OCI-LY7 (cell line): Measurements from ENCODE around the gene CRY2. TPM values are rescaled to one million over a fixed set of nuclear protein-coding genes. Genes with fewer than 3 reads are reported as not detected.

Experiments
- BruUV-seq: library from RNA; stranded (reverse); fragments of 400-500 nt; replicated peaks from 2 replicates; lab custom pipeline; 2021; lab: Mats Ljungman, UMichigan
- CTCF ChIA-PET: fragments of 300-600 bp; sonication (Branson Sonifier 250); formaldehyde crosslinking; loops from one replicate; lab custom pipeline; 2022; ENCODE audit warnings: antibody characterized with exemption; ENCODE audit not compliant: unreplicated experiment; lab: Charles Lee
- POLR2A ChIA-PET: fragments of 300-600 bp; sonication (Branson Sonifier 250); formaldehyde crosslinking; loops from one replicate; lab custom pipeline; 2022; ENCODE audit warnings: antibody characterized with exemption; lab: Charles Lee
- DNase-seq: peaks from one replicate; pipeline ENCODE4 v3.0.0-alpha.2; 2015; ENCODE audit warnings: low spot score
- H2AFZ ChIP-seq: fragments of 200-600 bp; sonication (generic), shearing (Covaris generic); 2 replicates; pipeline ENCODE4 v1.6.1; 2014; ENCODE audit warnings: mild to moderate bottlenecking, antibody characterized with exemption, low read length, moderate library complexity
- H3K27ac ChIP-seq: fragments of 200-600 bp; sonication (generic); 2 replicates; pipeline ENCODE4 v1.5.1; 2014; ENCODE audit warnings: mixed run types, low read depth, mild to moderate bottlenecking, moderate library complexity, low read length, inconsistent platforms; ENCODE audit not compliant: poor library complexity, severe bottlenecking
- H3K36me3 ChIP-seq: fragments of 200-600 bp; sonication (generic); 2 replicates; pipeline ENCODE4 v1.6.1; 2014; ENCODE audit warnings: mild to moderate bottlenecking, antibody characterized with exemption, low read length, moderate library complexity, mixed read lengths; ENCODE audit not compliant: insufficient read depth
- H3K4me1 ChIP-seq: fragments of 200-600 bp; sonication (generic); 2 replicates; pipeline ENCODE4 v1.5.1; 2014; ENCODE audit warnings: mild to moderate bottlenecking, low read length; ENCODE audit not compliant: insufficient read depth, poor library complexity, severe bottlenecking
- H3K4me2 ChIP-seq: fragments of 200-600 bp; sonication (generic); 2 replicates; pipeline ENCODE4 v1.6.1; 2014; ENCODE audit warnings: mild to moderate bottlenecking, low read length
- H3K4me3 ChIP-seq: fragments of 200-600 bp; sonication (generic); 2 replicates; pipeline ENCODE4 v1.5.1; 2014; ENCODE audit warnings: mild to moderate bottlenecking, low read depth, low read length; ENCODE audit not compliant: poor library complexity, severe bottlenecking
- H3K79me2 ChIP-seq: fragments of 200-600 bp; sonication (generic); 2 replicates; pipeline ENCODE4 v1.6.1; 2016; ENCODE audit warnings: low read depth, mild to moderate bottlenecking, low read length, moderate library complexity, mixed read lengths; ENCODE audit not compliant: insufficient read depth
- H3K9me2 ChIP-seq: fragments of 200-600 bp; sonication (generic); 2 replicates; pipeline ENCODE4 v1.6.1; 2016; ENCODE audit warnings: mild to moderate bottlenecking, low read length, mixed read lengths; ENCODE audit not compliant: insufficient read depth
- H3K9me3 ChIP-seq: fragments of 200-600 bp; sonication (generic); 2 replicates; pipeline ENCODE4 v1.6.1; 2014; ENCODE audit warnings: mild to moderate bottlenecking, mixed run types, low read length, mixed read lengths
- H4K20me1 ChIP-seq: fragments of 200-600 bp; sonication (generic); 2 replicates; pipeline ENCODE4 v1.6.1; 2014; ENCODE audit warnings: mild to moderate bottlenecking, antibody characterized with exemption, low read length, moderate library complexity, mixed read lengths; ENCODE audit not compliant: insufficient read depth
- CTCF ChIP-seq: fragments of 200-600 bp; sonication (generic); conservative IDR thresholded peaks from 2 replicates; pipeline ENCODE4 v1.5.1; 2014; ENCODE audit warnings: mild to moderate bottlenecking, antibody characterized with exemption, low read length, moderate library complexity, mixed read lengths
- EZH2phosphoT487 ChIP-seq: fragments of 200-600 bp; sonication (generic); IDR thresholded peaks from 2 replicates; pipeline ENCODE4 v1.6.1; 2018; ENCODE audit warnings: low read depth, borderline replicate concordance, mild to moderate bottlenecking, mixed run types, antibody characterized with exemption, low read length, moderate library complexity, mixed read lengths
- intact Hi-C: fragments of 100-400 bp; cut with micrococcal nuclease; formaldehyde crosslinking; loops from one replicate; pipeline ENCODE4 v1.10.0; 2022; ENCODE audit not compliant: unreplicated experiment
- total RNA-seq, 2 experiments: library from RNA; depleted of rRNA in 1 of 2; stranded (reverse); fragments of >200 nt in 1 of 2; shearing (Covaris generic) in 1 of 2; gene quantifications; 2 replicates each; pipeline ENCODE4 v1.2.3, GENCODE V29; 2014 to 2022

The CRY2 gene
- total RNA-seq, 2 experiments from 2014 or later: 19.2 to 24.6 TPM

GRCh38 chr11:45811109-45811435, 36.2 kb upstream of the CRY2 start:
- POLR2A ChIA-PET: no interaction called here
- intact Hi-C loops: no loop called here

DNA sequence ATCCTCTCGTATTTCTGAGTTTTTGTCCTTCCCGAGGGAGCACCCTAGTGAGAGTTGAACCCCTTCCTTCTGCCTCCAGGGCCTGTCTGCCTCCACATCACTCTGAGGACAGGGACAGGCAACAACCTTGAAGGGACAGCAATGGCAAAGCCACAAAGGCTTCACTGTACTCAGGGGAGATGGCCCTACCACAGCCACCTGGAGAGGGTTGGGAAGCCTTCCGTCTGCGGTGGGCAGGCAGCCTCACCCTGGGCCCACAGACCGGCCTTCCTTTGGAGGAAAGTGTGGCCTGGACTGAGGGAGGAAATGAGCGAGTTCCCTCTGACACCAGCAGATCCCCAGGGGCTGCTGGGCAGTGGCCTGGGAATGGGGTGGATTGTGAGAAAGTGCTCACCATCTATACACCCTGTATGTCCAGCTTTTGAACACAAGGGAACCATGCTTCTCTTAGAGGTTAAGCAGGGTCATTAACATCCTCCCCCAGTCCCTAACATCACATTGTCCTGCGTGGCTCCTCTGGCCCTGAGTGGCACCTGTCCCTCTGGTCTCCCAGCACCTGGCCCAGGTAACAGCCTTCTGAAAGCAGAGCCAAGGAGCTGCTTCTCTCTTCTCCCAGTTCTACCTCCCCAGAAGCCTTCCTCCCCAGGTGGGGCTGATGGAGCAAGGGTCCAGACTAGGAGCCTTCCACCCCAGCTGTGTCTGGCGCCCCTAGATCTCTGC, 35.5 kb upstream of the CRY2 start:
- Histone ChIP-seq H3K27ac (no peak overlapping the region), H3K9me2 (no peaks in the 10 kb centered on the region), H3K4me1 (peaks cover 12% of the 10 kb centered on the region), H3K4me3 (no peak overlapping the region), H2AFZ (no peak overlapping the region), H4K20me1 (no peaks in the 10 kb centered on the region), H3K79me2 (no peaks in the 10 kb centered on the region), H3K36me3 (0 out of 2 replicates have a peak, but pooled peaks cover 6% of the 10 kb centered on the region), H3K4me2 (no peak overlapping the region), H3K9me3 (no peaks in the 10 kb centered on the region)
- no peak for DNase-seq
- ChIA-PET POLR2A (interaction anchor here (0.6 kb wide), 1 partner anchor 9 kb away, joined by 3 read pairs; no protein-coding TSS in a partner anchor), CTCF (no interaction called here)
- BruUV-seq: no TSS peak
- TF ChIP-seq CTCF (no peak), EZH2phosphoT487 (no peak)
- intact Hi-C loops: no loop called here

More at GRCh38 chr11:45811109-45811435, 36.2 kb upstream of the CRY2 start:
- no peaks in the 10 kb centered on the region for H4K20me1 ChIP-seq
- no peak for DNase-seq
- BruUV-seq: no TSS peak
- H3K9me3 ChIP-seq: no peaks in the 10 kb centered on the region
- no peak for TF ChIP-seq CTCF
- no peaks in the 10 kb centered on the region for H3K79me2 ChIP-seq
- H3K9me2 ChIP-seq: no peaks in the 10 kb centered on the region
- 0 out of 2 replicates have a peak, but pooled peaks cover 6% of the 10 kb centered on the region for H3K36me3 ChIP-seq
- H2AFZ ChIP-seq: no peak overlapping the region
- no peak overlapping the region for H3K4me3 ChIP-seq
- CTCF ChIA-PET: no interaction called here
- no peak overlapping the region for H3K27ac ChIP-seq
- peaks cover 17% of the 10 kb centered on the region for H3K4me1 ChIP-seq
- no peak overlapping the region for H3K4me2 ChIP-seq
